Kidney epithelial cell (primary cell): ENCODE data around the gene GPR65. TPM values are rescaled to one million over a fixed set of nuclear protein-coding genes. Genes with fewer than 3 reads are reported as not detected.

Experiments
- DNase-seq: peaks from one replicate; pipeline ENCODE4 v3.0.0-alpha.2; 2010; ENCODE audit warnings: low read depth
- H3K27me3 ChIP-seq: 2 replicates; pipeline ENCODE4 v1.6.0; 2011; ENCODE audit warnings: low read length; ENCODE audit not compliant: control insufficient read depth, insufficient read depth
- H3K36me3 ChIP-seq: 2 replicates; pipeline ENCODE4 v1.5.1; 2011; ENCODE audit warnings: low read length; ENCODE audit not compliant: control insufficient read depth, insufficient read depth
- H3K4me3 ChIP-seq: 2 replicates; pipeline ENCODE4 v1.5.1; 2011; ENCODE audit warnings: low read depth, mild to moderate bottlenecking, control low read depth, low read length
- total RNA-seq: library from RNA; depleted of rRNA; stranded (reverse); fragments of >200 nt; gene quantifications from 2 replicates; pipeline ENCODE4 v1.2.3, GENCODE V29; 2015
- TF ChIP-seq, protein P1 (sequence below): IDR thresholded peaks from 2 replicates; pipeline ENCODE4 v1.5.1; 2011; ENCODE audit warnings: mild to moderate bottlenecking, moderate library complexity, low read length, control low read depth, inconsistent platforms; ENCODE audit not compliant: insufficient read depth, poor library complexity, severe bottlenecking

The GPR65 gene
- total RNA-seq, 1 donor from 2014 or later = not detected

DNA sequence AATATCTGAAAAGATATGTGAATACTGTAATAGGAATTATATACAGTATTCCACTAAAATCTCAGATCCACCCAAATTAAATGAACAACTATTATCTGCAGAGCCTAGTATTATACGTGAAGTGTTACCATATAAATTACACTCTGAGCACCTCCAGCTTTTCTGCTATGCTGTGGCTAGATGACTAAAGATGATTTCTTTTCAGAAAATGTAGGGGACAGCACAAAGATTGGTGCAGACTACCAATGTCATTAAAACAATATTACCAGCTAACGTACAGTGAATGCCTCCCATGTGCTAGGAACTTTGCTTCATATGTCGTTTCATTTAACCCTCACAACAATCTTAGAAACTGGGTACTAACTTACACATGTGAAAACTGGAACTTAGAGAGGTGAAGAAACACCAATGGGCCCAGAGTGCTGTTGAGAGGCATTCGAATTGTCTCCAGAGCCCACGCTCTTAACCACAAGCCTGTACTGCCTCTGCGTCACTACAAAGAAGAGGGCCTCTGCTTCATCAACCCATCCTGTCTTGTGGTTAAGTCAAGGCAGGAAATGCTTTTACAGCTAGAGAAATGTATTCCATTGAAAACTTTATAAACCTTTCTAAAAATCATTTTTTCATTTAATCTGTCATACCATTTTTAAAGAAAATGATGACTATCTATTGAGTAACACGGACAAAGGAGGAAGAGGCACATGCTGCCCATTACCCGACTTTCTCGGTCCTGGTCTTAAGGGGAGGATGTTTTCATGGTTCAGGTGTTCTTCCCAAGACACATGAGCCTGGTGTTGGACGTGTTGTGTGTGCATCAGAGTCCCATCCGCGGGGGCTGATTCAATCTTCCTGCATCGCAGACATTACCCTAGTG is 1.3 kb downstream of the GPR65 start:
- Histone ChIP-seq H3K36me3 (no peaks in the 10 kb centered on the region), H3K4me3 (no peak overlapping the region), H3K27me3 (no peaks in the 10 kb centered on the region)
- TF ChIP-seq, protein P1, sequence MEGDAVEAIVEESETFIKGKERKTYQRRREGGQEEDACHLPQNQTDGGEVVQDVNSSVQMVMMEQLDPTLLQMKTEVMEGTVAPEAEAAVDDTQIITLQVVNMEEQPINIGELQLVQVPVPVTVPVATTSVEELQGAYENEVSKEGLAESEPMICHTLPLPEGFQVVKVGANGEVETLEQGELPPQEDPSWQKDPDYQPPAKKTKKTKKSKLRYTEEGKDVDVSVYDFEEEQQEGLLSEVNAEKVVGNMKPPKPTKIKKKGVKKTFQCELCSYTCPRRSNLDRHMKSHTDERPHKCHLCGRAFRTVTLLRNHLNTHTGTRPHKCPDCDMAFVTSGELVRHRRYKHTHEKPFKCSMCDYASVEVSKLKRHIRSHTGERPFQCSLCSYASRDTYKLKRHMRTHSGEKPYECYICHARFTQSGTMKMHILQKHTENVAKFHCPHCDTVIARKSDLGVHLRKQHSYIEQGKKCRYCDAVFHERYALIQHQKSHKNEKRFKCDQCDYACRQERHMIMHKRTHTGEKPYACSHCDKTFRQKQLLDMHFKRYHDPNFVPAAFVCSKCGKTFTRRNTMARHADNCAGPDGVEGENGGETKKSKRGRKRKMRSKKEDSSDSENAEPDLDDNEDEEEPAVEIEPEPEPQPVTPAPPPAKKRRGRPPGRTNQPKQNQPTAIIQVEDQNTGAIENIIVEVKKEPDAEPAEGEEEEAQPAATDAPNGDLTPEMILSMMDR = no peak
- no peak for DNase-seq

DNA sequence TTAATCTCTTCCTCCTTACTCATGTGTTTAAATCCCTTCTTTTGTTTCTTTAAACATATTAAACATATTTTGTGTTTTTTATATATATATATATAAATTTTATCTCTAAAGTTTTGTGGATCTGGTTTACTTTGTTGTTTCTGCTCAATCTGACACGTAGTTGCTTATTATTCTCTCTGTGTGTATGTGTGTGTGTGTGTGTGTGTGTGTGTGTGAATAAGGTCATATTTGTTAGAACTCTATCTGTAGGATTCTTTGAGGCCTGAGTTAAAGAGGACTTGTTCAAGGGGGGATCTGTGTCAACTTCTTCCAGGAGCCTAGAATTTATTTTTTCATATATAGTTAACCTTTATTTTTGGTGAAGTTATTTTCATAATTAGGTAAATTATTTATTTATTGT is 2.7 kb downstream of the GPR65 start:
- H3K36me3 ChIP-seq = no peaks in the 10 kb centered on the region
- no peak for DNase-seq
- H3K4me3 ChIP-seq = no peak overlapping the region
- no peaks in the 10 kb centered on the region for H3K27me3 ChIP-seq
- TF ChIP-seq, protein P1 = no peak

DNA sequence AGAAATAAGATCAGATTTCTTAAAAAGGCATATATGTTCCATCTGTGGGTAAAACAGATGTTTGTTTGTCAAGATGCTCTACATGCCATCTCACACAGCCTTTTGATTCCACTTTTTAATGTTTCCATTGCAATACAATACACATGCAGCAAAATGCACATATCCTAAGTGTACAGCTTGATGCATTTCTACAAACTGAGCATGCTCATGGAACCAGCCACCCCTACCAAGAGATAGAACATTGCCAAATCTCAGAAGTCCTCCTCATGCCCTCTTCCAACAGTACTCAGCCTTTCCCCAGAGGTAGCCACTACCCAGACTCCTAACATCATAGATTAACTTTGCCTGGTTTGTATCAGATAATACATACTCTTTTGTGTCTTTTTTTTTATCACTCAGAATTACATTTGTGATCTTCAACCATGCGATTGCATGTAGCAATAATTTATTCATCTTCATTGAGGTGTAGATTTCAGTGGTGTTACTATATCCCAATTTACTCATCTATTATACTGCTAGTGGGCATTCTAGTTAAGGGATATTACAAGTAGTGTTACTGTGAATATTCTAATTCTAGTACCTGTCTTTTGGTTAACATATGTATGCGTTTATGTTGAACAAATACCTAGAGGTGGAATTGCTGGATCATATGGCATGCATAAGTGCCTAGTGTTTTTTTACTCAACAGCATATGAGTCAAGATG is 3.3 kb downstream of the GPR65 start:
- H3K27me3 ChIP-seq = no peaks in the 10 kb centered on the region
- H3K36me3 ChIP-seq = no peaks in the 10 kb centered on the region
- TF ChIP-seq, protein P1 = no peak
- DNase-seq = no peak
- no peak overlapping the region for H3K4me3 ChIP-seq

DNA sequence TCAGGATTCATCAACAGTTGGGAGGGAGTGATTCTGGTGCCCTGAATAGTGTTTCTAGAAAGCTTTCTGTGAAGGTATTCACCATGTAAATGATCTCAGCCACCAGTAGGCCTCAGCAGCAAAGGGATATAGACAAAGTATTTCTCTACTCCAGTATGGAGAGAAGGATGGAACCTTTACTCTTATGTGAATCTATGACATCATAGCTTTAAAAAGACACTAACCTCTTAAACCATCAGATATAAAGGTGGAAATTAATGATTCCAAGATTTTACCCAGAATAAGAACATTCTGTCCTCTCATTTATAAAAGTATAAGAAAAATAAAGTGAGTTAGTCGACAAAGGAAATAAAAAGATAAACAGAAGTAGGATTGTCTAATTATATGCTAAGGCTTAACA is 4.6 kb downstream of the GPR65 start:
- TF ChIP-seq, protein P1 = no peak
- no peaks in the 10 kb centered on the region for H3K36me3 ChIP-seq
- no peak for DNase-seq
- H3K27me3 ChIP-seq = no peaks in the 10 kb centered on the region
- no peak overlapping the region for H3K4me3 ChIP-seq

DNA sequence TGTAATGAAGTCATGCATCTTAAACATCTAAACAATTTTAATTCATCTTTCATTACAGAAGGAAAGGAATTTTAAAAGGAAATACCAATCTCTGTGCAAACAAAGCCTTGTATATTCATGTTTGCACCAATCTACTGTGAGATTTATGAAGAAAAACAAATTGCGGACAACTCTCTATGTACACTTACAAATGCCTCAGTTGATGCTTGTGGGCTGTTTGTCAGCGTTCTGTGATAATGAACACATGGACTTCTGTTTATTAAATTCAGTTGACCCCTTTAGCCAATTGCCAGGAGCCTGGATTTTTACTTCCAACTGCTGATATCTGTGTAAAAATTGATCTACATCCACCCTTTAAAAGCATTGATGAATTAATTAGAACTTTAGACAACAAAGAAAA is 5.4 kb downstream of the GPR65 start:
- TF ChIP-seq, protein P1 = no peak
- H3K36me3 ChIP-seq = no peaks in the 10 kb centered on the region
- no peaks in the 10 kb centered on the region for H3K27me3 ChIP-seq
- H3K4me3 ChIP-seq = no peak overlapping the region
- no peak for DNase-seq
